Brain microvascular endothelial cell (primary cell): ENCODE data around the gene RANBP6.

Source experiments
- DNase-seq: peaks from one replicate; pipeline ENCODE4 v3.0.0-alpha.2; 2020
- H3K27ac ChIP-seq: fragments of 250-450 bp; sonication (Bioruptor Pico); 2 replicates; pipeline ENCODE4 v1.5.1; 2020; ENCODE audit warnings: mild to moderate bottlenecking, moderate library complexity
- H3K27me3 ChIP-seq: fragments of 250-450 bp; sonication (Bioruptor Pico); replicated peaks from 2 replicates; pipeline ENCODE4 v1.5.1; 2020; ENCODE audit warnings: mild to moderate bottlenecking
- H3K36me3 ChIP-seq: fragments of 250-450 bp; sonication (Bioruptor Pico); replicated peaks from 2 replicates; pipeline ENCODE4 v1.5.1; 2020; ENCODE audit warnings: mild to moderate bottlenecking
- H3K4me3 ChIP-seq: 2 replicates; pipeline ENCODE4 v1.5.1; 2011; ENCODE audit warnings: low read depth, mild to moderate bottlenecking, control low read depth, low read length, moderate library complexity
- CTCF ChIP-seq: IDR thresholded peaks from 2 replicates; pipeline ENCODE4 v1.5.1; 2011; ENCODE audit warnings: low read depth, mild to moderate bottlenecking, moderate library complexity, low read length, control low read depth, inconsistent platforms; ENCODE audit errors: missing control alignments
- in situ Hi-C: cut with HindIII; loops from 2 replicates; pipeline ENCODE4 v1.10.0; 2017; ENCODE audit warnings: low sequenced_read_pairs, low pct_ligation_motif_present

The RANBP6 gene

GRCh38 chr9:6051511-6051950 is 36.1 kb upstream of the RANBP6 start:
- TF ChIP-seq CTCF, result no peak
- DNase-seq, result no peak
- in situ Hi-C loops, result no loop called here
- no peaks in the 10 kb centered on the region for H3K27me3 ChIP-seq
- no peak overlapping the region for H3K27ac ChIP-seq
- H3K4me3 ChIP-seq, result no peak overlapping the region
- no peaks in the 10 kb centered on the region for H3K36me3 ChIP-seq

- no peak overlapping the region for H3K27ac ChIP-seq
- DNase-seq, result no peak
- TF ChIP-seq CTCF, result peak; percentile 52
- H3K27me3 ChIP-seq, result no peaks in the 10 kb centered on the region
- H3K36me3 ChIP-seq, result no peaks in the 10 kb centered on the region
- in situ Hi-C loops, result no loop called here
- H3K4me3 ChIP-seq, result no peak overlapping the region
Measured at GRCh38 chr9:6049798-6050197, 34.4 kb upstream of the RANBP6 start.

- Histone ChIP-seq H3K4me3 (no peak overlapping the region), H3K36me3 (no peaks in the 10 kb centered on the region), H3K27ac (no peak overlapping the region), H3K27me3 (no peaks in the 10 kb centered on the region)
- DNase-seq, result no peak
- in situ Hi-C loops, result no loop called here
- no peak for TF ChIP-seq CTCF
Measured at GRCh38 chr9:6048039-6048438, 32.6 kb upstream of the RANBP6 start.

GRCh38 chr9:6047020-6047419 is 31.6 kb upstream of the RANBP6 start:
- in situ Hi-C loops, result no loop called here
- Histone ChIP-seq H3K36me3 (no peaks in the 10 kb centered on the region), H3K27me3 (no peaks in the 10 kb centered on the region), H3K27ac (no peak overlapping the region), H3K4me3 (no peak overlapping the region)
- no peak for DNase-seq
- no peak for TF ChIP-seq CTCF

GRCh38 chr9:6045364-6045763 is 29.9 kb upstream of the RANBP6 start:
- no peak for TF ChIP-seq CTCF
- in situ Hi-C loops, result no loop called here
- DNase-seq, result no peak
- Histone ChIP-seq H3K27me3 (no peaks in the 10 kb centered on the region), H3K27ac (no peak overlapping the region), H3K4me3 (no peak overlapping the region), H3K36me3 (no peaks in the 10 kb centered on the region)

GRCh38 chr9:6040077-6040476 is 24.7 kb upstream of the RANBP6 start:
- no peak for TF ChIP-seq CTCF
- in situ Hi-C loops, result no loop called here
- H3K4me3 ChIP-seq, result no peak overlapping the region
- H3K27ac ChIP-seq, result no peak overlapping the region
- H3K36me3 ChIP-seq, result no peaks in the 10 kb centered on the region
- no peaks in the 10 kb centered on the region for H3K27me3 ChIP-seq
- no peak for DNase-seq
